ENCODE measurements around the gene FN3KRP.
A peak's percentile ranks its signal among the peaks of the same experiment; 100 is the strongest.

FN3KRP gene

DNA sequence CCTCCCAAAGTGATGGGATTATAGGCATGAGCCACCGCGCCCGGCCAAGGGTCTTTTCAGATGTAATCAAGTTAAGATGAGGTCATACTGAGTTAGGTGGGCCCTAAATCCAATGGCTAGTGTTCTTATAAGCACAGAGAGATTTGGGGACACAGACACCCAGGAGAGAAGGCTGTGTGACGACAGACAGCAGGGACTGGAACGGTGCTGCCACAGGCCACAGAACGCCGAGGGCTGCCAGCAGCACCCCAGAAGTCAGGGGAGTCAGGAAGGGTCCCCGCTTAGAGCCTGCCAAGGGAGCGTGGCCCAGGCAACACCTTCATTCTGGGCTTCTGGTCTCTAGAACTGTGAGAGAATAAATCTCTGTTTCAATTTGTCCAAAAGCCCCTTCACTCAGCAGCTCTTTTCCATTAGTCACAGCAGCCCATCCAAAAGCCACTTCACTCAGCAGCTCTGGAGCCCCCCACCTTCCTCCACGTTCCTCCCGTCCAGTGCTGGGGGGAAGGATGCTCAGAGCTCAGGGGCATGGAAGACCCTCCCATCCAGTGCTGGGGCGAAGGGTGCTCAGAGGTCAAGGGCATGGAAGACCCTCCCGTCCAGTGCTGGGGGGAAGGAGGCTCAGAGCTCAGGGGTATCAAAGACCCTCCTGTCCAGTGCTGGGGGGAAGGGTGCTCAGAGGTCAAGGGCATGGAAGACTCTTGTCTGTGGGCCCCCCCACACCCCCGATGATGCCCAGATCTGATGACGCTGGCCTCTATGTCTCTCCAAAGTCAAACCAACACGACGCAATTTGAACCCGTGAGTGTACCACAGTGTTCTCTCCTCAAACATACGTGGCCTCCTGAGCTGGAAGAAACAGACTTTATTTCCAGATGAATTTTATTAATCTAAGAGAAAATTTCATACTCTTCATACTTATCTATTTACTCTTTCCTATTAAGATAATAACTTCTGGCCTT is 29.9 kb upstream of the FN3KRP start:
- no peak for DNase-seq (ENCODE audit: low read depth, low spot score)
- H3K27ac ChIP-seq = peak overlapping the region; percentile 17

DNA sequence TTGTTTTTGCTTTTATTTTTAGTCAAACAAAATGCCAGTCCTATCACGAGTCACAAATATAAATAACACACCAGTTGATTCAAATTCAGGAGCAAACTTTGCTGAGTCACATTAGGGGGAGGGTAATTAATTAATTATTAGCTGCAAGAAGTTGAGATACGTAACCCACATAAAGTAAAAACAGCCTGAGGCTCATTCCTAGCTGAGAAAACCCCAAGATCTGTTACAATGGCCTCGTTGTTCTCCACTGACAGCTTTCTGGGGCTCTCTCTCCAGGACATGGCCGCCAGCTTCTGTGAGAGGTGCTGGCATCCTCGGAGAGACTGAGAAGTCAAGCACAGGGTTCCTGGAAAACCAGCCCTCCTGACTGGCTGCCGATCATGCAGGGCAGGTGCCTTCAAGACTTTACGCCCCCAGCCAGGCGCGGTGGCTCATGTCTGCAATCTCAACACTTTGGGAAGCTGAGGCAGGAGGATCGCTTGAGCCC is 29.1 kb upstream of the FN3KRP start:
- peak; percentile 79 for DNase-seq (ENCODE audit: low read depth, low spot score)
- peak overlapping the region; percentile 17 for H3K27ac ChIP-seq

- H3K27ac ChIP-seq = peak overlapping the region; percentile 17
- no peak for DNase-seq (ENCODE audit: low read depth, low spot score)
Observed at GRCh38 chr17:82687871-82688270, 28.6 kb upstream of the FN3KRP start.

DNA sequence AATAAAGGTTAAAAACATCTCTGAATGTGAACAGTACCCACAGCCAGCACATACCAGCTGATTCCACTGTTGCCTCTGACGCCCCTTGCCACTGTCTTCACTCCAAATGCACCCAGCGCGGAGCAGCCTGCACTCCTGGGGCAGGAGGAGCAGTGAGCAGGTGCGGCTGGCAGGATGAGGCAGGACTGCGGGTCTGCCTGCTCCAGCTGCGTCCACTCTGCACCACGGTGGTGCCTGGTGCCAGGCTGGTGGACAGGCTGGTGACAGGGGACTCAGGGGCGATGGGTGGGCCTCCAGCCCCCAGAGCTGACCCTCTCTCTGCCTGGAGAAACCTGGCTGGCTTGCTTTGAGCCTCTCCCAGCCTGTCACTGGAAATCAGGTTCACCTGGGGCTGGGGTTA is 27.4 kb upstream of the FN3KRP start:
- DNase-seq (ENCODE audit: low read depth, low spot score) = no peak
- H3K27ac ChIP-seq = no peak overlapping the region

- H3K27ac ChIP-seq = no peak overlapping the region
- no peak for DNase-seq (ENCODE audit: low read depth, low spot score)
Observed at GRCh38 chr17:82690786-82691489, 25.6 kb upstream of the FN3KRP start.

- DNase-seq (ENCODE audit: low read depth, low spot score) = no peak
- H3K27ac ChIP-seq = no peak overlapping the region
Observed at GRCh38 chr17:82691714-82692113, 24.8 kb upstream of the FN3KRP start.

- no peak overlapping the region for H3K27ac ChIP-seq
- no peak for DNase-seq (ENCODE audit: low read depth, low spot score)
Observed at GRCh38 chr17:82692268-82692667, 24.2 kb upstream of the FN3KRP start.

GRCh38 chr17:82693168-82693867 is 23.2 kb upstream of the FN3KRP start:
- no peak overlapping the region for H3K27ac ChIP-seq
- DNase-seq (ENCODE audit: low read depth, low spot score) = no peak

GRCh38 chr17:82694647-82695046 is 21.9 kb upstream of the FN3KRP start:
- no peak for DNase-seq (ENCODE audit: low read depth, low spot score)
- no peak overlapping the region for H3K27ac ChIP-seq

GRCh38 chr17:82696259-82696658 is 20.2 kb upstream of the FN3KRP start:
- no peak for DNase-seq (ENCODE audit: low read depth, low spot score)
- no peak overlapping the region for H3K27ac ChIP-seq

- DNase-seq (ENCODE audit: low read depth, low spot score) = no peak
- H3K27ac ChIP-seq = no peak overlapping the region
Observed at GRCh38 chr17:82696916-82697807, 19.3 kb upstream of the FN3KRP start.

- H3K27ac ChIP-seq = no peak overlapping the region
- no peak for DNase-seq (ENCODE audit: low read depth, low spot score)
Observed at GRCh38 chr17:82697808-82698064, 18.8 kb upstream of the FN3KRP start.

GRCh38 chr17:82698065-82698973 is 18.2 kb upstream of the FN3KRP start, which contains the start of gene RAB40B:
Gene RAB40B, minus strand, starts transcription at chr17:82698698. Its CDS starts 102 bp downstream, at chr17:82698596.
- H3K27ac ChIP-seq = no peak within 1 kb of the TSS
- DNase-seq (ENCODE audit: low read depth, low spot score) = peak; percentile 95

DNA sequence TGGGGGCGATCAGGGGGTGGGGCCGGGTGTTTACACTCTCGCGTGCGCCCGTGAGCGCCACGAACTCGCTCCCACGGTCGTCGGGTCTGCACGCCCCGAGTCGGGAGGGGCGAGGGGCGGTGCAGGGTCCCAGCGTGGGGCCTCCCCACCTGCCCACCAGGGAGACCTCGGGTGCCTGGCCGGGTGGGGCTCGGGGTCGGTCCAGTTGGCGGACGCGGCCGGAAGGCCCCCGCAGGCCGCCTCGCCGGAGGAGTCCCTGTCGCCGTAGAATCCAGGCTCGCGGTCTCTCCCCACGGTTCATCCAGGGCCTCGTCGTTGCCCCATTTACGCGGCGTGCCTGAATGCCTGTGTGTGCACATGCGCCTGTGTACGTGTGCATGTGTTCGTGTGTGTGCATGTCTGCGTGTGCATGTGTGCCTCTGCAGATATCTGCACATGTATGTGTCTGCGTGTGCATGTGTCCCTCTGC is 17.5 kb upstream of the FN3KRP start:
- DNase-seq (ENCODE audit: low read depth, low spot score) = no peak
- no peak overlapping the region for H3K27ac ChIP-seq

- no peak overlapping the region for H3K27ac ChIP-seq
- DNase-seq (ENCODE audit: low read depth, low spot score) = no peak
Observed at GRCh38 chr17:82699551-82699950, 17.0 kb upstream of the FN3KRP start.

- peak overlapping the region; percentile 38 for H3K27ac ChIP-seq
Observed at GRCh38 chr17:82702231-82702927, 14.1 kb upstream of the FN3KRP start.

DNA sequence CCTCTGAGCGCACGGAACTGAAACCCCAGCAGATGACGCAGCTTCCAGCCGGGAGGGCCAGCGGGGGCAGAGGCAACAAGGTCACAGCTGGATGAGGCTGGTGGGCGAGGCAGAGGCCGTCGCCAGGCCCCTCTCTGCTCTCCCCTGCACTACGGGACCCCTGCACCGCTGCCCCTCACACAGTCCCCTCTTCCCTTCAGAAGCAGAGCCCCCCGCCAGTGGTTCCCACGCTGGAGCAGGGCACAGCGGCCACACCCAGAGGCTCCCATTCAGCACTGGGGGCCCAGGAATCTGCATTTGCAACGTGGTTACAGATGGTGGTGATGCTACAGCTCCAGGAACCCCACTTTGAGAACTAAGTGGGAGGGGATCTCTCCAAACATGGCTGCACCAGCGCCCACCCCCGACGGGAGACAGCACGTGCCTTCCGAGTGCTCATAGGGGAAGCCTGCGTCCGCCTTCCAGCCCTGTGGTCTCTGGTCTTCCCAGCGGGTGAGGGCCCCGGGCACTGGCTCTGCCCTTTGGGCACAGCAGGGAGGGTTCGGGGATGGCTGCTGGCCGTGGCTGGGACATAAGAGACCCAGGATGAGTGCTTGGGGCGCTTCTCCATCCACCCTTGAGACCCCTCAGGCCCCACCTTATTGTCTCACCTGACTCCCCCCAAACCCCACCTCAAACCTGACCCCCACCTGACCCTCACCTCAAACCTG is 13.3 kb upstream of the FN3KRP start:
- no peak overlapping the region for H3K27ac ChIP-seq
- DNase-seq (ENCODE audit: low read depth, low spot score) = no peak

More at GRCh38 chr17:82702231-82702927, 14.1 kb upstream of the FN3KRP start:
- no peak for DNase-seq (ENCODE audit: low read depth, low spot score)
